ENCODE results near the gene AJM1.
"Not testable (repeated sequence)": the region's sequence is repeated elsewhere in the genome, so short reads cannot be mapped to it uniquely, and the experiment has no call there.

Gene AJM1

GRCh38 chr9:136840877-136841645 is 1.2 kb upstream of the AJM1 start:
- TF ChIP-seq, protein P1, sequence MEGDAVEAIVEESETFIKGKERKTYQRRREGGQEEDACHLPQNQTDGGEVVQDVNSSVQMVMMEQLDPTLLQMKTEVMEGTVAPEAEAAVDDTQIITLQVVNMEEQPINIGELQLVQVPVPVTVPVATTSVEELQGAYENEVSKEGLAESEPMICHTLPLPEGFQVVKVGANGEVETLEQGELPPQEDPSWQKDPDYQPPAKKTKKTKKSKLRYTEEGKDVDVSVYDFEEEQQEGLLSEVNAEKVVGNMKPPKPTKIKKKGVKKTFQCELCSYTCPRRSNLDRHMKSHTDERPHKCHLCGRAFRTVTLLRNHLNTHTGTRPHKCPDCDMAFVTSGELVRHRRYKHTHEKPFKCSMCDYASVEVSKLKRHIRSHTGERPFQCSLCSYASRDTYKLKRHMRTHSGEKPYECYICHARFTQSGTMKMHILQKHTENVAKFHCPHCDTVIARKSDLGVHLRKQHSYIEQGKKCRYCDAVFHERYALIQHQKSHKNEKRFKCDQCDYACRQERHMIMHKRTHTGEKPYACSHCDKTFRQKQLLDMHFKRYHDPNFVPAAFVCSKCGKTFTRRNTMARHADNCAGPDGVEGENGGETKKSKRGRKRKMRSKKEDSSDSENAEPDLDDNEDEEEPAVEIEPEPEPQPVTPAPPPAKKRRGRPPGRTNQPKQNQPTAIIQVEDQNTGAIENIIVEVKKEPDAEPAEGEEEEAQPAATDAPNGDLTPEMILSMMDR (conservative IDR thresholded peaks at IDR 0.05), result no peak
- no peak for TF ChIP-seq ZFX (IDR thresholded peaks at IDR 0.05)
- peak overlapping the region; percentile 78 for H3K27ac ChIP-seq

DNA sequence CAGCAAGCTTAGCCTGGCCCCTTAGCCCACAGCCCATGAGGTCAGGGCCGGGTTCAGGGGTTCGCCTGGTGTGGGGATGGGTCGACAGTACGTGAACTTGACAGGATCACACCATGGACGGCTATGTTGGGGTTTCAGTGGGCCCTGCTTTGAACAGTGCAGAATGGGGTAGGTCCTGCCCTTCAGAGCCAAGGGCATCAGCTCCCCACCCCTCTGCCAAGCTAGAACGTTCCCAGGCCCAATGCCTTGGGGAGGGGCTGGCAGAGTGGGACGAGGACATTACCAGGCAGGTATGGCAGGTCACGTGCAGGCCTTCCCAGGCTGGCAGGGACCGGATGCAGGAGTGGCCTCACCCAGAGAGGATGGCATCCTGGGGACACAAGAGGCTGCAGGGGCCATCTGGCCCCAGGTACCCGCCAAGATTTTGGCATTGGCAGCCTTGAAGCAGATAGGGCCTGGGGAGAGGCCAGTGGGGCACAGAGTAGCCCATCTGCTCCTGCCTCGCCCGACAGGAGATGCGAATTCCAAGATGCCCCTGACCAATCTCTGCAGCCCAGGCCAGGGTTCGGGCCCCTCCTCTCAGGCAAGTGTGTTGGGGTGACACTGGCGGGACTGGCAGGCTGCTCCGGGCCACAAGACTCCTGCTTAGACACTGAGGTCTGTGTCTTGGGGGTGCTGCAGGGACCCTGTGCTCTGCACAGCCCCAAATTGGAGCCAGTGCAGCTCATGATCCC is 465 bp upstream of the AJM1 start:
- peak overlapping the region; percentile 78 for H3K27ac ChIP-seq

- peak overlapping the region; percentile 78 for H3K27ac ChIP-seq
Measured at GRCh38 chr9:136843159-136843800, 1.0 kb downstream of the AJM1 start.

- not testable (repeated sequence) for H3K27ac ChIP-seq
- TF ChIP-seq, protein P1 (conservative IDR thresholded peaks at IDR 0.05), result peak; percentile 75
Measured at GRCh38 chr9:136843801-136844740, 1.8 kb downstream of the AJM1 start.

- no peak overlapping the region for H3K27ac ChIP-seq
Measured at GRCh38 chr9:136844761-136845464, 2.6 kb downstream of the AJM1 start.

DNA sequence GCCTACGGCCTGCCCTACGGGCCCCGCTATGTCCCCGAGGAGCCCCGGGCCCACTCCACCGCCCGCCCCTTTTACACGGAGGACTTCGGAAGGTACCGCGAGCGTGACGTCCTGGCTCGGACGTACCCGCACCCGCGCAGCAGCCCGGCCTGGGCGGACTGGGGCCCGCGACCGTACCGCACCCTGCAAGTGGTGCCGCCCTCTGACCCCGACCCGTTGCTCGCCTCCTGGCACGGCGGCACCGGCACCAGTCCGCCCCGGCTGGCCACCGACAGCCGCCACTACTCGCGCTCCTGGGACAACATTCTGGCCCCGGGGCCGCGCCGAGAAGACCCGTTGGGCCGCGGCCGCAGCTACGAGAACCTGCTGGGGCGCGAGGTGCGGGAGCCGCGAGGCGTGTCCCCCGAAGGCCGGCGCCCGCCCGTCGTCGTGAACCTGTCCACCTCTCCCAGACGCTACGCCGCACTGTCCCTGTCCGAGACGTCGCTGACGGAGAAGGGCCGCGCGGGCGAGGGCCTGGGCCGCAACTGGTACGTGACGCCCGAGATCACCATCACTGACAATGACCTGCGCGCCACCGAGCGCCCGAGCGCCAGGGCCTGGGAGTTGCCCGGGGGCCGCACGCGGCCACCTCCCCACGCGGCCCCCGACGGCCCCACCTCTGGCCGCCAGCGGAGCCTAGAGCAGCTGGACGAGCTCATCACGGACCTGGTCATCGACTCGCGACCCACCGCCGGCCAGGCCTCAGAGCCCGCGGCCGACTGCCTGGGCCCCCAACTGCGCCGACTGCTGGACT is 3.4 kb downstream of the AJM1 start:
- no peak overlapping the region for H3K27ac ChIP-seq
- TF ChIP-seq ZFX (IDR thresholded peaks at IDR 0.05), result no peak
- TF ChIP-seq, protein P1 (conservative IDR thresholded peaks at IDR 0.05), result no peak

More at GRCh38 chr9:136844761-136845464, 2.6 kb downstream of the AJM1 start:
- TF ChIP-seq ZFX (IDR thresholded peaks at IDR 0.05), result no peak
- TF ChIP-seq, protein P1 (conservative IDR thresholded peaks at IDR 0.05), result no peak

GRCh38 chr9:136846376-136847087 is 4.3 kb downstream of the AJM1 start:
- no peak for TF ChIP-seq ZFX (IDR thresholded peaks at IDR 0.05)
- TF ChIP-seq, protein P1 (conservative IDR thresholded peaks at IDR 0.05), result no peak
- H3K27ac ChIP-seq, result no peak overlapping the region; the same call in 1 of the 2 replicates
